ENCODE results near the gene NFATC2IP. TPM values are rescaled to one million over a fixed set of nuclear protein-coding genes. Genes with fewer than 3 reads are reported as not detected.
"Not testable (repeated sequence)": the region's sequence is repeated elsewhere in the genome, so short reads cannot be mapped to it uniquely, and the experiment has no call there.

Gene NFATC2IP
- total RNA-seq, 5 donors from 2014 or later (not counting 1 experiment from before 2014, with no cell fraction given): 78.5 to 111 (median 100) TPM

GRCh38 chr16:28958216-28958615, 7.5 kb downstream of the NFATC2IP start:
- 100% methylated on average over 1 of the region's 9 CpGs for WGBS (ENCODE audit: insufficient coverage)
- Histone ChIP-seq H3K9me3 (no peaks in the 10 kb centered on the region), H3K27ac (ENCODE audit: low read length) (no peak overlapping the region), H3K27me3 (replicated peaks in 1 of 2; ENCODE audit: control insufficient read depth in 2 of 2, extremely low read depth in 1 of 2, insufficient read depth in 2 of 2, low read length in 1 of 2) (no peaks in the 10 kb centered on the region), H3K4me3 (ENCODE audit: control insufficient read depth in 1 of 2, extremely low read depth in 1 of 2, low read length in 1 of 2) (no peak overlapping the region), H3K36me3 (ENCODE audit: control insufficient read depth in 2 of 2, extremely low read depth in 1 of 2, insufficient read depth in 1 of 2, low read length in 1 of 2) (peaks cover 24 to 90% of the 10 kb centered on the region in 2 donors), H3K4me1 (ENCODE audit: control insufficient read depth in 1 of 2, extremely low read depth in 1 of 2, insufficient read depth in 2 of 2, low read length in 2 of 2) (peaks cover 0 to 8% of the 10 kb centered on the region in 2 experiments)
- ATAC-seq (replicated peaks in 1 of 4) (no peak), DNase-seq (no peak)
- Mint-ChIP-seq H3K36me3 (peaks cover 54% of the 10 kb centered on the region), H3K9me3 (no peaks in the 10 kb centered on the region), H3K4me1 (peaks cover 11 to 16% (median 11%) of the 10 kb centered on the region in 3 donors), H3K4me3 (no peak overlapping the region), H3K27me3 (no peaks in the 10 kb centered on the region), H3K27ac (no peak overlapping the region)
- ChIA-PET POLR2A (no interaction called here), CTCF (no interaction called here)

GRCh38 chr16:28958836-28959235, 8.1 kb downstream of the NFATC2IP start:
- no peak for DNase-seq
- Mint-ChIP-seq H3K27me3 (no peaks in the 10 kb centered on the region), H3K4me1 (peaks cover 7 to 11% (median 9%) of the 10 kb centered on the region in 3 donors), H3K9me3 (no peaks in the 10 kb centered on the region), H3K36me3 (peaks cover 56% of the 10 kb centered on the region), H3K4me3 (no peak overlapping the region), H3K27ac (no peak overlapping the region)
- Histone ChIP-seq H3K9me3 (no peaks in the 10 kb centered on the region), H3K27me3 (replicated peaks in 1 of 2; ENCODE audit: control insufficient read depth in 2 of 2, extremely low read depth in 1 of 2, insufficient read depth in 2 of 2, low read length in 1 of 2) (no peaks in the 10 kb centered on the region), H3K27ac (ENCODE audit: low read length) (no peak overlapping the region), H3K4me3 (ENCODE audit: control insufficient read depth in 1 of 2, extremely low read depth in 1 of 2, low read length in 1 of 2) (no peak overlapping the region), H3K36me3 (ENCODE audit: control insufficient read depth in 2 of 2, extremely low read depth in 1 of 2, insufficient read depth in 1 of 2, low read length in 1 of 2) (peaks cover 24 to 91% of the 10 kb centered on the region in 2 donors), H3K4me1 (ENCODE audit: control insufficient read depth in 1 of 2, extremely low read depth in 1 of 2, insufficient read depth in 2 of 2, low read length in 2 of 2) (peaks cover 0 to 4% of the 10 kb centered on the region in 2 experiments)
- POLR2A ChIA-PET: no interaction called here
- ATAC-seq (replicated peaks in 1 of 4): no peak
- CTCF ChIA-PET: no interaction called here
- 100% methylated on average over 3 of the region's 6 CpGs for WGBS (ENCODE audit: insufficient coverage)

- Mint-ChIP-seq H3K27ac (no peak overlapping the region), H3K4me1 (no peaks in the 10 kb centered on the region), H3K4me3 (no peak overlapping the region), H3K9me3 (no peaks in the 10 kb centered on the region), H3K27me3 (no peaks in the 10 kb centered on the region), H3K36me3 (peaks cover 52% of the 10 kb centered on the region)
- ChIA-PET POLR2A (interaction anchor here in 1 of 2 donors (0.9 kb wide), 1 partner anchor 10 kb away, joined by 4 read pairs; no protein-coding TSS in a partner anchor), CTCF (no interaction called here)
- no peaks in the 10 kb centered on the region for H3K9me3 ChIP-seq
- H3K27ac ChIP-seq (ENCODE audit: low read length): no peak overlapping the region
- H3K36me3 ChIP-seq (ENCODE audit: control insufficient read depth in 2 of 2, extremely low read depth in 1 of 2, insufficient read depth in 1 of 2, low read length in 1 of 2): peaks cover 18 to 57% of the 10 kb centered on the region in 2 donors
- H3K4me3 ChIP-seq (ENCODE audit: control insufficient read depth in 1 of 2, extremely low read depth in 1 of 2, low read length in 1 of 2): no peak overlapping the region
- H3K4me1 ChIP-seq (ENCODE audit: control insufficient read depth in 1 of 2, extremely low read depth in 1 of 2, insufficient read depth in 2 of 2, low read length in 2 of 2): no peaks in the 10 kb centered on the region
- no peak for ATAC-seq (replicated peaks in 1 of 4)
- H3K27me3 ChIP-seq (replicated peaks in 1 of 2; ENCODE audit: control insufficient read depth in 2 of 2, extremely low read depth in 1 of 2, insufficient read depth in 2 of 2, low read length in 1 of 2): no peaks in the 10 kb centered on the region
- DNase-seq: no peak
- 94% methylated on average over 2 of the region's 3 CpGs for WGBS (ENCODE audit: insufficient coverage)
These were observed 13.3 kb downstream of the NFATC2IP start for GRCh38 chr16:28964072-28964471.

GRCh38 chr16:28964496-28964895, 13.8 kb downstream of the NFATC2IP start:
- WGBS (ENCODE audit: insufficient coverage): 100% methylated on average over 1 of the region's 2 CpGs
- Histone ChIP-seq H3K27ac (ENCODE audit: low read length) (no peak overlapping the region), H3K4me3 (ENCODE audit: control insufficient read depth in 1 of 2, extremely low read depth in 1 of 2, low read length in 1 of 2) (no peak overlapping the region), H3K27me3 (replicated peaks in 1 of 2; ENCODE audit: control insufficient read depth in 2 of 2, extremely low read depth in 1 of 2, insufficient read depth in 2 of 2, low read length in 1 of 2) (no peaks in the 10 kb centered on the region), H3K9me3 (no peaks in the 10 kb centered on the region), H3K4me1 (ENCODE audit: control insufficient read depth in 1 of 2, extremely low read depth in 1 of 2, insufficient read depth in 2 of 2, low read length in 2 of 2) (no peaks in the 10 kb centered on the region), H3K36me3 (ENCODE audit: control insufficient read depth in 2 of 2, extremely low read depth in 1 of 2, insufficient read depth in 1 of 2, low read length in 1 of 2) (peaks cover 18 to 52% of the 10 kb centered on the region in 2 donors)
- Mint-ChIP-seq H3K36me3 (peaks cover 49% of the 10 kb centered on the region), H3K4me1 (no peaks in the 10 kb centered on the region), H3K9me3 (no peaks in the 10 kb centered on the region), H3K4me3 (no peak overlapping the region), H3K27ac (no peak overlapping the region), H3K27me3 (no peaks in the 10 kb centered on the region)
- CTCF ChIA-PET: no interaction called here
- POLR2A ChIA-PET: interaction anchor here in 1 of 2 donors (0.9 kb wide), 1 partner anchor 9 kb away, joined by 4 read pairs; no protein-coding TSS in a partner anchor
- ATAC-seq (replicated peaks in 1 of 4): no peak
- DNase-seq: no peak

GRCh38 chr16:28967156-28967555, 16.4 kb downstream of the NFATC2IP start:
- ChIA-PET POLR2A (interaction anchor here in 1 of 2 donors (0.6 kb wide), 1 partner anchor 876 kb away, joined by 3 read pairs; no protein-coding TSS in a partner anchor), CTCF (no interaction called here)
- H3K9me3 ChIP-seq: no peaks in the 10 kb centered on the region
- Mint-ChIP-seq H3K27ac (no peak overlapping the region), H3K27me3 (no peaks in the 10 kb centered on the region), H3K36me3 (peaks cover 31% of the 10 kb centered on the region), H3K9me3 (no peaks in the 10 kb centered on the region), H3K4me1 (no peaks in the 10 kb centered on the region), H3K4me3 (no peak overlapping the region)
- no peaks in the 10 kb centered on the region for H3K27me3 ChIP-seq (replicated peaks in 1 of 2; ENCODE audit: control insufficient read depth in 2 of 2, extremely low read depth in 1 of 2, insufficient read depth in 2 of 2, low read length in 1 of 2)
- H3K27ac ChIP-seq (ENCODE audit: low read length): no peak overlapping the region
- no peak for DNase-seq
- peaks cover 13 to 32% of the 10 kb centered on the region in 2 donors for H3K36me3 ChIP-seq (ENCODE audit: control insufficient read depth in 2 of 2, extremely low read depth in 1 of 2, insufficient read depth in 1 of 2, low read length in 1 of 2)
- ATAC-seq (replicated peaks in 1 of 4): no peak
- H3K4me3 ChIP-seq (ENCODE audit: control insufficient read depth in 1 of 2, extremely low read depth in 1 of 2, low read length in 1 of 2): no peak overlapping the region
- no CpG with 5 or more reads among the region's 4 CpGs for WGBS (ENCODE audit: insufficient coverage)
- no peaks in the 10 kb centered on the region for H3K4me1 ChIP-seq (ENCODE audit: control insufficient read depth in 1 of 2, extremely low read depth in 1 of 2, insufficient read depth in 2 of 2, low read length in 2 of 2)

- Mint-ChIP-seq H3K36me3 (peaks cover 11% of the 10 kb centered on the region), H3K4me1 (peaks cover 7 to 10% (median 9%) of the 10 kb centered on the region in 3 donors)
- H3K27ac Mint-ChIP-seq; H3K4me3 Mint-ChIP-seq; H3K36me3 ChIP-seq (ENCODE audit: control insufficient read depth in 2 of 2, extremely low read depth in 1 of 2, insufficient read depth in 1 of 2, low read length in 1 of 2); H3K27me3 Mint-ChIP-seq; H3K9me3 ChIP-seq; H3K4me1 ChIP-seq (ENCODE audit: control insufficient read depth in 1 of 2, extremely low read depth in 1 of 2, insufficient read depth in 2 of 2, low read length in 2 of 2); H3K27ac ChIP-seq (ENCODE audit: low read length); ATAC-seq (replicated peaks in 1 of 4); H3K4me3 ChIP-seq (ENCODE audit: control insufficient read depth in 1 of 2, extremely low read depth in 1 of 2, low read length in 1 of 2); H3K9me3 Mint-ChIP-seq; H3K27me3 ChIP-seq (replicated peaks in 1 of 2; ENCODE audit: control insufficient read depth in 2 of 2, extremely low read depth in 1 of 2, insufficient read depth in 2 of 2, low read length in 1 of 2); CTCF ChIA-PET; DNase-seq: not testable (repeated sequence)
- POLR2A ChIA-PET: interaction anchor here (0.5 to 0.6 kb wide), 2 partner anchors 18 to 19 kb away, joined by 3 to 4 read pairs; partner anchors contain the start of gene NFATC2IP (in 1 of the 2)
- WGBS (ENCODE audit: insufficient coverage): no CpG with 5 or more reads among the region's 2 CpGs
These were observed 19.0 kb downstream of the NFATC2IP start for GRCh38 chr16:28969696-28970095.

Data from T-cell (primary cell).